K562 (cell line): ENCODE measurements around the gene CD69. TPM values are rescaled to one million over a fixed set of nuclear protein-coding genes. Genes with fewer than 3 reads are reported as not detected.
A peak's percentile ranks its signal among the peaks of the same experiment; 100 is the strongest.

Experiments
- ARHGAP35 ChIP-seq: fragments of 450-650 bp; IDR thresholded peaks from 2 replicates; pipeline ENCODE4 v1.6.1; 2018; ENCODE audit not compliant: partially characterized antibody
- CBX8 ChIP-seq: fragments of 200-600 bp; sonication (generic); IDR thresholded peaks from 2 replicates; pipeline ENCODE4 v1.6.1; 2012; ENCODE audit warnings: borderline replicate concordance, mixed run types, low read depth, mild to moderate bottlenecking, moderate library complexity, mixed read lengths, low read length, control low read depth, inconsistent platforms; ENCODE audit not compliant: poor library complexity, severe bottlenecking; ENCODE audit errors: extremely low read depth
- COPS2 ChIP-seq: fragments of 450-650 bp; conservative IDR thresholded peaks from 2 replicates; pipeline ENCODE4 v1.6.1; 2016; ENCODE audit warnings: mild to moderate bottlenecking, moderate library complexity
- ELF4 ChIP-seq: fragments of 450-650 bp; formaldehyde crosslinking; IDR thresholded peaks from 2 replicates; pipeline ENCODE4 v1.4.0; 2022; ENCODE audit warnings: missing genetic modification characterization
- LEF1 ChIP-seq: fragments of 450-650 bp; IDR thresholded peaks from 2 replicates; pipeline ENCODE4 v1.6.1; 2016; ENCODE audit warnings: mild to moderate bottlenecking
- MTA3 ChIP-seq: fragments of 450-650 bp; formaldehyde crosslinking; IDR thresholded peaks from 2 replicates; pipeline ENCODE4 v1.6.1; 2017; ENCODE audit warnings: mild to moderate bottlenecking, borderline replicate concordance
- NFXL1 ChIP-seq: fragments of 450-650 bp; formaldehyde crosslinking; IDR thresholded peaks from 2 replicates; pipeline ENCODE4 v1.4.0; 2021; ENCODE audit warnings: mild to moderate bottlenecking
- RBFOX2 ChIP-seq: fragments of 200-400 bp; formaldehyde crosslinking; IDR thresholded peaks from 2 replicates; pipeline ENCODE4 v1.6.1; 2017; ENCODE audit warnings: low read depth, mild to moderate bottlenecking, low read length, moderate library complexity
- RFX5 ChIP-seq: IDR thresholded peaks from 2 replicates; pipeline ENCODE4 v1.6.1; 2011; ENCODE audit warnings: low read depth, mild to moderate bottlenecking, improper control_type of control experiment, low read length
- TEAD4 ChIP-seq, 2 experiments: sonication (generic) in 1 of 2; formaldehyde crosslinking in 1 of 2; IDR thresholded peaks; 2 replicates each; pipeline versions ENCODE4 v1.6.1 to v1.8.0; 2012 to 2022; ENCODE audit warnings: borderline replicate concordance in 1 of 2, inconsistent platforms in 1 of 2, low read length in 1 of 2, mild to moderate bottlenecking in 1 of 2, missing genetic modification reagents in 1 of 2
- TSC22D4 ChIP-seq: fragments of 450-650 bp; IDR thresholded peaks from 2 replicates; pipeline ENCODE4 v1.6.1; 2016; ENCODE audit warnings: missing genetic modification characterization, missing biosample characterization, control low read depth
- ZC3H4 ChIP-seq: sonication (generic); formaldehyde crosslinking; IDR thresholded peaks from 2 replicates; pipeline ENCODE4 v1.9.0; 2021; ENCODE audit warnings: missing genetic modification reagents, borderline replicate concordance
- ZNF282 ChIP-seq: sonication (generic); formaldehyde crosslinking; IDR thresholded peaks from 2 replicates; pipeline ENCODE4 v1.8.1; 2023; ENCODE audit warnings: missing genetic modification reagents
- ZNF707 ChIP-seq: fragments of 250-450 bp; sonication (Bioruptor Pico); conservative IDR thresholded peaks from 2 replicates; pipeline ENCODE4 v1.8.0; 2022; ENCODE audit warnings: inconsistent platforms, mild to moderate bottlenecking, moderate library complexity
- polyA plus RNA-seq, 8 experiments: library from polyadenylated mRNA; depleted of rRNA in 4 of 8; stranded (reverse) in 5 of 8; unstranded in 3 of 8; fragments of >200 nt; fragmentation: Nextera tagmentation in 2 of 8; fragmentation: Illumina TruSeq in 1 of 8; extraction: Ambion mirVana in 2 of 8; extraction: Trizol in 1 of 8; gene quantifications; 2 replicates each; pipeline versions ENCODE4 v1.2.1 to v1.2.3, GENCODE V29; 2011 to 2014; ENCODE audit warnings: inconsistent platforms in 1 of 8, missing spikeins in 1 of 8
- total RNA-seq, 7 experiments: library from RNA; depleted of rRNA in 6 of 7; stranded (reverse); fragments of >200 nt in 6 of 7; fragmentation: Illumina TruSeq in 2 of 7; extraction: Trizol in 2 of 7; gene quantifications; 2 replicates each; pipeline versions ENCODE4 v1.2.1 to v1.2.3, GENCODE V29; 2011 to 2021; ENCODE audit warnings: low replicate concordance in 1 of 7
- TF ChIP-seq, protein P1 (sequence below): fragments of 250-450 bp; sonication (Bioruptor Pico); IDR thresholded peaks from 2 replicates; pipeline ENCODE4 v1.8.0; 2022; ENCODE audit warnings: inconsistent platforms
- TF ChIP-seq, protein P2 (sequence below): fragments of 450-650 bp; formaldehyde crosslinking; IDR thresholded peaks from 2 replicates; pipeline ENCODE4 v1.4.0; 2022; ENCODE audit warnings: missing genetic modification characterization
- TF ChIP-seq, protein P3 (sequence below): sonication (generic); formaldehyde crosslinking; IDR thresholded peaks from 2 replicates; pipeline ENCODE4 v1.8.1; 2023; ENCODE audit warnings: mild to moderate bottlenecking, missing genetic modification reagents
- TF ChIP-seq, protein P4 (sequence below), 2 experiments: fragments of 450-650 bp in 1 of 2; IDR thresholded peaks; 2 replicates each; pipeline ENCODE4 v1.6.1; 2011 to 2017; ENCODE audit warnings: low read depth in 2 of 2, antibody characterized with exemption in 1 of 2, borderline replicate concordance in 1 of 2, low read length in 1 of 2, mild to moderate bottlenecking in 1 of 2, mixed read lengths in 1 of 2; ENCODE audit not compliant: control insufficient read depth in 1 of 2

Gene CD69
- total and polyA plus RNA-seq, 9 of the 15 experiments (the other 6 are each of a cell fraction or from before 2014, with no cell fraction given): 11.7 to 243 (median 54.4) TPM

DNA sequence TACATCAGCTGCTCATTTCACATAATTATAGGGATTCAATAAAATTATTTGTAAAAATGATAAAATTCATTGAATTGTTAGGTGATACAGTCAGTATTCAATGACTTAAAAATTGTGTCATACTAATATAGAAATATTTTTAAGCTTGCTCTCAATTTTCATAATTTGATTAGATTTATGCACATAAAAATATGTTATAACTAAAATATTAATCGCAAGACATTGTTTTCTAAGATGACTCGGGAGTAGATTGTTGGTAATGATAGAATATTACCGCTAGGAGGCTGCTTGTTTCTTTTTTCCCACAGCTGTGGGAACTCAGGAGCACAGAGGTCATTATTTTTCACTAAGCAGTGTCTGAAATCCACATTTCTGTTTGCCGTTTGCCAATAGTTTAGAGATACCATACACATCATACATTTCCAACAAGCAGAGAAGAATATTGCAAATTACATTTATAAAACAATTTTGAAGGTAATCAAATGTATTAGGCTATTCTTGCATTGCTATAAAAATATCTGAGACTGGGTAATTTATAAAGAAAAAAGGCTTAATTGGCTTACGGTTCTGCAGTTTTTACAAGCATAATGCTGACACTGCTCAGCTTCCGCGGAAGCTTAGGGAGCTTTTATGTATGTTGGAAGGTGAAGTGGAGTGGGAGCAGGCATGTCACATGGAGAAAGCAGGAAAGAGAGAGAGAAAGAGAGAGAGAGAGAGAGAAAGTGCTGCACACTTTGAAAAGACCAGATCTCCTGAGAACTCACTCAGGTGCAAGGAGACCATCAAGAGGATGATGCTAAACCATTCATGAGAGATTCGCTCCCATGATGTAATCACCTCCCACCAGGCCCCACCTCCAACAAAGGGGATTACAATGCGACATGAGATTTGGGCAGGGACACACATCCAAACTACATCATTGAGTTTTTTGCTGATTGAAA lies 9.2 kb downstream of the CD69 start (continued):
- TF ChIP-seq RFX5 (no peak), ELF4 (CRISPR knock-in tag) (peak; percentile 82), ZNF707 (no peak), LEF1 (no peak), TEAD4 (IDR thresholded peaks at IDR 0.05; ENCODE audit: low read length) (no peak; the same call in 1 of the 2 replicates), TEAD4 (CRISPR knock-in tag; IDR thresholded peaks at IDR 0.05; ENCODE audit: borderline replicate concordance) (no peak), NFXL1 (CRISPR knock-in tag) (no peak), RBFOX2 (no peak), COPS2 (no peak), ARHGAP35 (no peak), ZNF282 (no peak), CBX8 (no peak), TSC22D4 (tag) (no peak), MTA3 (0 out of 2 replicates have a peak, but pooled peaks have one; percentile 54), ZC3H4 (CRISPR knock-in tag) (no peak)
- TF ChIP-seq, protein P1, sequence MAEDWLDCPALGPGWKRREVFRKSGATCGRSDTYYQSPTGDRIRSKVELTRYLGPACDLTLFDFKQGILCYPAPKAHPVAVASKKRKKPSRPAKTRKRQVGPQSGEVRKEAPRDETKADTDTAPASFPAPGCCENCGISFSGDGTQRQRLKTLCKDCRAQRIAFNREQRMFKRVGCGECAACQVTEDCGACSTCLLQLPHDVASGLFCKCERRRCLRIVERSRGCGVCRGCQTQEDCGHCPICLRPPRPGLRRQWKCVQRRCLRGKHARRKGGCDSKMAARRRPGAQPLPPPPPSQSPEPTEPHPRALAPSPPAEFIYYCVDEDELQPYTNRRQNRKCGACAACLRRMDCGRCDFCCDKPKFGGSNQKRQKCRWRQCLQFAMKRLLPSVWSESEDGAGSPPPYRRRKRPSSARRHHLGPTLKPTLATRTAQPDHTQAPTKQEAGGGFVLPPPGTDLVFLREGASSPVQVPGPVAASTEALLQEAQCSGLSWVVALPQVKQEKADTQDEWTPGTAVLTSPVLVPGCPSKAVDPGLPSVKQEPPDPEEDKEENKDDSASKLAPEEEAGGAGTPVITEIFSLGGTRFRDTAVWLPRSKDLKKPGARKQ (CRISPR knock-in tag): no peak
- TF ChIP-seq, protein P2, sequence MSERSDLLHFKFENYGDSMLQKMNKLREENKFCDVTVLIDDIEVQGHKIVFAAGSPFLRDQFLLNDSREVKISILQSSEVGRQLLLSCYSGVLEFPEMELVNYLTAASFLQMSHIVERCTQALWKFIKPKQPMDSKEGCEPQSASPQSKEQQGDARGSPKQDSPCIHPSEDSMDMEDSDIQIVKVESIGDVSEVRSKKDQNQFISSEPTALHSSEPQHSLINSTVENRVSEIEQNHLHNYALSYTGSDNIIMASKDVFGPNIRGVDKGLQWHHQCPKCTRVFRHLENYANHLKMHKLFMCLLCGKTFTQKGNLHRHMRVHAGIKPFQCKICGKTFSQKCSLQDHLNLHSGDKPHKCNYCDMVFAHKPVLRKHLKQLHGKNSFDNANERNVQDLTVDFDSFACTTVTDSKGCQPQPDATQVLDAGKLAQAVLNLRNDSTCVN (CRISPR knock-in tag): peak; percentile 48; the same call in 1 of the 2 replicates
- TF ChIP-seq, protein P3, sequence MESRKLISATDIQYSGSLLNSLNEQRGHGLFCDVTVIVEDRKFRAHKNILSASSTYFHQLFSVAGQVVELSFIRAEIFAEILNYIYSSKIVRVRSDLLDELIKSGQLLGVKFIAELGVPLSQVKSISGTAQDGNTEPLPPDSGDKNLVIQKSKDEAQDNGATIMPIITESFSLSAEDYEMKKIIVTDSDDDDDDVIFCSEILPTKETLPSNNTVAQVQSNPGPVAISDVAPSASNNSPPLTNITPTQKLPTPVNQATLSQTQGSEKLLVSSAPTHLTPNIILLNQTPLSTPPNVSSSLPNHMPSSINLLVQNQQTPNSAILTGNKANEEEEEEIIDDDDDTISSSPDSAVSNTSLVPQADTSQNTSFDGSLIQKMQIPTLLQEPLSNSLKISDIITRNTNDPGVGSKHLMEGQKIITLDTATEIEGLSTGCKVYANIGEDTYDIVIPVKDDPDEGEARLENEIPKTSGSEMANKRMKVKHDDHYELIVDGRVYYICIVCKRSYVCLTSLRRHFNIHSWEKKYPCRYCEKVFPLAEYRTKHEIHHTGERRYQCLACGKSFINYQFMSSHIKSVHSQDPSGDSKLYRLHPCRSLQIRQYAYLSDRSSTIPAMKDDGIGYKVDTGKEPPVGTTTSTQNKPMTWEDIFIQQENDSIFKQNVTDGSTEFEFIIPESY (CRISPR knock-in tag): peak; percentile 98
- TF ChIP-seq, protein P4, sequence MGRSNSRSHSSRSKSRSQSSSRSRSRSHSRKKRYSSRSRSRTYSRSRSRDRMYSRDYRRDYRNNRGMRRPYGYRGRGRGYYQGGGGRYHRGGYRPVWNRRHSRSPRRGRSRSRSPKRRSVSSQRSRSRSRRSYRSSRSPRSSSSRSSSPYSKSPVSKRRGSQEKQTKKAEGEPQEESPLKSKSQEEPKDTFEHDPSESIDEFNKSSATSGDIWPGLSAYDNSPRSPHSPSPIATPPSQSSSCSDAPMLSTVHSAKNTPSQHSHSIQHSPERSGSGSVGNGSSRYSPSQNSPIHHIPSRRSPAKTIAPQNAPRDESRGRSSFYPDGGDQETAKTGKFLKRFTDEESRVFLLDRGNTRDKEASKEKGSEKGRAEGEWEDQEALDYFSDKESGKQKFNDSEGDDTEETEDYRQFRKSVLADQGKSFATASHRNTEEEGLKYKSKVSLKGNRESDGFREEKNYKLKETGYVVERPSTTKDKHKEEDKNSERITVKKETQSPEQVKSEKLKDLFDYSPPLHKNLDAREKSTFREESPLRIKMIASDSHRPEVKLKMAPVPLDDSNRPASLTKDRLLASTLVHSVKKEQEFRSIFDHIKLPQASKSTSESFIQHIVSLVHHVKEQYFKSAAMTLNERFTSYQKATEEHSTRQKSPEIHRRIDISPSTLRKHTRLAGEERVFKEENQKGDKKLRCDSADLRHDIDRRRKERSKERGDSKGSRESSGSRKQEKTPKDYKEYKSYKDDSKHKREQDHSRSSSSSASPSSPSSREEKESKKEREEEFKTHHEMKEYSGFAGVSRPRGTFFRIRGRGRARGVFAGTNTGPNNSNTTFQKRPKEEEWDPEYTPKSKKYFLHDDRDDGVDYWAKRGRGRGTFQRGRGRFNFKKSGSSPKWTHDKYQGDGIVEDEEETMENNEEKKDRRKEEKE (IDR thresholded peaks at IDR 0.05; ENCODE audit: borderline replicate concordance in 1 of 2, control insufficient read depth in 1 of 2, low read depth in 2 of 2, low read length in 1 of 2): peak in 1 of 2 experiments; percentile 85; a peak in 2 of 4 replicates
